ENCODE data around the gene AVL9. TPM values are rescaled to one million over a fixed set of nuclear protein-coding genes. Genes with fewer than 3 reads are reported as not detected.
A peak's percentile ranks its signal among the peaks of the same experiment; 100 is the strongest.
"Not testable (repeated sequence)": the region's sequence is repeated elsewhere in the genome, so short reads cannot be mapped to it uniquely, and the experiment has no call there.

The AVL9 gene
- total and polyA plus RNA-seq, 8 donors: 4.6 to 23.4 (median 17.2) TPM

GRCh38 chr7:32631021-32631420, 135.7 kb downstream of the AVL9 start:
- no peak for FAIRE-seq
- no peaks in the 10 kb centered on the region for H3K27me3 ChIP-seq
- ATAC-seq: no peak
- whole genome bisulfite sequencing, 2 donors: 80 to 98% methylated on average over 3 of the region's 3 CpGs
- TF ChIP-seq, protein P1, sequence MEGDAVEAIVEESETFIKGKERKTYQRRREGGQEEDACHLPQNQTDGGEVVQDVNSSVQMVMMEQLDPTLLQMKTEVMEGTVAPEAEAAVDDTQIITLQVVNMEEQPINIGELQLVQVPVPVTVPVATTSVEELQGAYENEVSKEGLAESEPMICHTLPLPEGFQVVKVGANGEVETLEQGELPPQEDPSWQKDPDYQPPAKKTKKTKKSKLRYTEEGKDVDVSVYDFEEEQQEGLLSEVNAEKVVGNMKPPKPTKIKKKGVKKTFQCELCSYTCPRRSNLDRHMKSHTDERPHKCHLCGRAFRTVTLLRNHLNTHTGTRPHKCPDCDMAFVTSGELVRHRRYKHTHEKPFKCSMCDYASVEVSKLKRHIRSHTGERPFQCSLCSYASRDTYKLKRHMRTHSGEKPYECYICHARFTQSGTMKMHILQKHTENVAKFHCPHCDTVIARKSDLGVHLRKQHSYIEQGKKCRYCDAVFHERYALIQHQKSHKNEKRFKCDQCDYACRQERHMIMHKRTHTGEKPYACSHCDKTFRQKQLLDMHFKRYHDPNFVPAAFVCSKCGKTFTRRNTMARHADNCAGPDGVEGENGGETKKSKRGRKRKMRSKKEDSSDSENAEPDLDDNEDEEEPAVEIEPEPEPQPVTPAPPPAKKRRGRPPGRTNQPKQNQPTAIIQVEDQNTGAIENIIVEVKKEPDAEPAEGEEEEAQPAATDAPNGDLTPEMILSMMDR (IDR thresholded peaks at IDR 0.05): no peak
- H3K36me3 ChIP-seq: no peaks in the 10 kb centered on the region
- intact Hi-C loops (cut with DNase I): no loop called here
- no peaks in the 10 kb centered on the region for H3K4me1 ChIP-seq
- H3K9me3 ChIP-seq: no peaks in the 10 kb centered on the region
- no peak for DNase-seq
- no peak overlapping the region for H3K4me3 ChIP-seq
- no peak overlapping the region for H3K27ac ChIP-seq

- H3K36me3 ChIP-seq; H3K27me3 ChIP-seq; intact Hi-C loops (cut with DNase I); H3K27ac ChIP-seq; ATAC-seq; H3K4me1 ChIP-seq; H3K9me3 ChIP-seq; DNase-seq; H3K4me3 ChIP-seq; FAIRE-seq: not testable (repeated sequence)
- WGBS, 2 donors: 92 to 95% methylated on average over 5 of the region's 5 CpGs
These were observed 136.6 kb downstream of the AVL9 start for GRCh38 chr7:32631590-32632497.

- H3K9me3 ChIP-seq; intact Hi-C loops (cut with DNase I); ATAC-seq; H3K27ac ChIP-seq; H3K4me1 ChIP-seq; DNase-seq; FAIRE-seq; H3K36me3 ChIP-seq; H3K27me3 ChIP-seq; H3K4me3 ChIP-seq: not testable (repeated sequence)
- no CpG with 5 or more reads among the region's 1 CpG for WGBS, 2 donors
These were observed 138.2 kb downstream of the AVL9 start for GRCh38 chr7:32633446-32633845.

GRCh38 chr7:32634798-32635393, 139.6 kb downstream of the AVL9 start:
- intact Hi-C loops (cut with DNase I); H3K4me1 ChIP-seq; H3K9me3 ChIP-seq; H3K4me3 ChIP-seq; H3K27me3 ChIP-seq; H3K36me3 ChIP-seq; ATAC-seq; DNase-seq; H3K27ac ChIP-seq: not testable (repeated sequence)
- 86 to 100% methylated on average over 1 of the region's 1 CpG for WGBS, 2 donors
- FAIRE-seq: peak; percentile 74

DNA sequence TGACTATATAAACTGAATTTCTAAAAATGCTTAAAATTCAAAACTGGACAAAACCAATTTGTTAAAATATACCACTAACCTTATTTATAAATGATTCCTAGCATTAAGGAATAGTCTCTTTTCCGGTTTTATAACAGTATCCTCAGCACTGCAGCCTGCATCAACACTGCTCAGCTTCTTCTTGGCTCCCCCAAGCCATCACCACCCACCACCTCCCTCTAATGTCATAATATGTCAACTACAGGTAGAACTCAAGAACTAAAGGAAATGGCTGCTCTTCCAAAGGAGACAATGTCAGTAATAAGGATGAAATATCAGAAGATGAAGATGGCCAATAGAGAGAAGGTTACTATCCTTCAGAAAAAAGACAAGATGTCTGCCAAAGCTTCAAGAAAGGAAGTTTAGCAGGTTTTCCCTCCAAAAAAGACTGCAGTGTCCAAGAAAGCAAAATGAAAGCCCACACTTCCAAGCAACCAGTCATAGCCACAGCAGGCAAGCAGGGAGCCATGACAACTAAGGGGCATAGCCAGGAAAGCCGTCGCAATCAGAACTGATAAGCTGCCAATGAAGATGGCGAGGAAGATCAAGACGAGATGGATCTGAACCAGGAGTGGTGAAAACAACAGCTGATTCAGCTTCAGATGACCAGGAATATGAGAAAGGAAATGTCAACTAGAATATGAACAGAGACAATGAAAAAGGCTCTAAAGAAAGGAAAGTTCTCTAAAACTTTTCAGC, 141.6 kb downstream of the AVL9 start:
- FAIRE-seq; intact Hi-C loops (cut with DNase I); H3K4me1 ChIP-seq; H3K9me3 ChIP-seq; H3K27ac ChIP-seq; H3K27me3 ChIP-seq; H3K36me3 ChIP-seq; ATAC-seq; DNase-seq; H3K4me3 ChIP-seq: not testable (repeated sequence)
- 94% methylated on average over 5 of the region's 5 CpGs for WGBS, 2 donors

DNA sequence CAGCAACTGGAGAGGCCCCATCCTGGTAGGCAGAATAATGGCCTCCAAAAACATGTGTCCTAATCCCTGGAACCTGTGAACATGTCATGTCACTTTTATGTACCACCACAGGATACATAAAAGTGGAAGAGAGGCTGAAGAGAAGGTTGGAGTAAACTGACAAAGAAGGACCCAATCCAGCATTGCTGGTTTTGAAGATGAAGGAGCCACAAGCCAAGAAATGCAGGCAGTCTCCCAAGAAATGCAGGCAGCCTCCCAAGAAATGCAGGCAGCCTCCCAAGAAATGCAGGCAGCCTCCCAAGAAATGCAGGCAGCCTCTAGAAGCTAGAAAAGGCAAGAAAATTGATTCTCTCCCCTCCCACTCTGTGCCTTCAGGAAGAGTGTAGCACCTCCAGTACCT, 142.3 kb downstream of the AVL9 start:
- FAIRE-seq: not testable (repeated sequence)

More for the DNA sequence above, 142.3 kb downstream of the AVL9 start:
- ATAC-seq; intact Hi-C loops (cut with DNase I); H3K36me3 ChIP-seq; H3K27me3 ChIP-seq; H3K9me3 ChIP-seq; H3K27ac ChIP-seq; DNase-seq; H3K4me3 ChIP-seq; H3K4me1 ChIP-seq: not testable (repeated sequence)

Other genes starting within 250 kb of the AVL9 start
- 10 to 100 TPM; 14.8 to 26.8 (median 20.1) TPM for gene LSM5, start 5.1 kb upstream of the AVL9 start, total RNA-seq
- 10 to 100 TPM; 41.1 to 47.6 TPM for gene LSM5, start 5.1 kb upstream of the AVL9 start, polyA plus RNA-seq

All from pancreas (tissue), 10 donors.